ENCODE measurements around the gene MAPRE2.

The MAPRE2 gene

DNA sequence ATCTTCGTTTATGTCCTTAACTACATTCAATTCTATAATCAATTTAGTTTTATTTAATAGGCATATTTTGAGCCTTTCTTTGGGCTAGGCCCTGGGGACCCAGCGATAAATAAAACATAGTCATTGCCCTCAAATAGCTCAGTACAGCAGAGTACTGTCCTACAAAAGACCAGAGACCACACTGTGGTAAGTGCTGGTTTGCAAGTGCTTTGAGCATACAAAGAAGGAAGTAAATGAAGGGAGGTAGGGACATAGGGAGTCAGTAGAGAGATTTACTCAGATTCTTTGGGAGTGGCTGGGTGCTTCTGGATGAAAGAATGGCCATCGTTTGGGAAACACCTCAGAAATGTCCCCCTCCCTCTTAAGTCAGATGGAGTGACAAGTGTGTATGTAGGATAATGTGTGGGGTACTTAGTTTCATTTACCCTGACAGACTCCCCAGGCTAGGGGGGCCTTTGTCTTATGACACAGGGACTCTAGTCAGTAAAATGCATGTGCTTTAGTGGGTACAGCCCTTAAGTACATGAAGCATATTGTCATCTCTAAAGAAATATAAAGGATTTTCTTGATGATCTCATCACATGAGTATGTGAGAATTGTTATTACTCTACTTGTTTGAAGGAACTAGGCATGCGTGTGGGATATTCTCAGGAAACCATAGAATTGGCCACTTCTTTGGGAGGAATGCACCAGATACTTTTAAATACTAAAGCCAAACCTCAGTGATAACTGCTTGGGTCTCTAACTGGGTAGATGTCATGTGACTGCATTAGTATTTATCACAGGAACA is 35.1 kb downstream of the MAPRE2 start:
- H3K4me3 ChIP-seq (ENCODE audit: low read depth, low read length): no peak overlapping the region
- no peak for DNase-seq (ENCODE audit: low read depth)
- TF ChIP-seq, protein P1, sequence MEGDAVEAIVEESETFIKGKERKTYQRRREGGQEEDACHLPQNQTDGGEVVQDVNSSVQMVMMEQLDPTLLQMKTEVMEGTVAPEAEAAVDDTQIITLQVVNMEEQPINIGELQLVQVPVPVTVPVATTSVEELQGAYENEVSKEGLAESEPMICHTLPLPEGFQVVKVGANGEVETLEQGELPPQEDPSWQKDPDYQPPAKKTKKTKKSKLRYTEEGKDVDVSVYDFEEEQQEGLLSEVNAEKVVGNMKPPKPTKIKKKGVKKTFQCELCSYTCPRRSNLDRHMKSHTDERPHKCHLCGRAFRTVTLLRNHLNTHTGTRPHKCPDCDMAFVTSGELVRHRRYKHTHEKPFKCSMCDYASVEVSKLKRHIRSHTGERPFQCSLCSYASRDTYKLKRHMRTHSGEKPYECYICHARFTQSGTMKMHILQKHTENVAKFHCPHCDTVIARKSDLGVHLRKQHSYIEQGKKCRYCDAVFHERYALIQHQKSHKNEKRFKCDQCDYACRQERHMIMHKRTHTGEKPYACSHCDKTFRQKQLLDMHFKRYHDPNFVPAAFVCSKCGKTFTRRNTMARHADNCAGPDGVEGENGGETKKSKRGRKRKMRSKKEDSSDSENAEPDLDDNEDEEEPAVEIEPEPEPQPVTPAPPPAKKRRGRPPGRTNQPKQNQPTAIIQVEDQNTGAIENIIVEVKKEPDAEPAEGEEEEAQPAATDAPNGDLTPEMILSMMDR (IDR thresholded peaks at IDR 0.05; ENCODE audit: insufficient read depth, low read depth, low read length, missing control alignments): no peak

DNA sequence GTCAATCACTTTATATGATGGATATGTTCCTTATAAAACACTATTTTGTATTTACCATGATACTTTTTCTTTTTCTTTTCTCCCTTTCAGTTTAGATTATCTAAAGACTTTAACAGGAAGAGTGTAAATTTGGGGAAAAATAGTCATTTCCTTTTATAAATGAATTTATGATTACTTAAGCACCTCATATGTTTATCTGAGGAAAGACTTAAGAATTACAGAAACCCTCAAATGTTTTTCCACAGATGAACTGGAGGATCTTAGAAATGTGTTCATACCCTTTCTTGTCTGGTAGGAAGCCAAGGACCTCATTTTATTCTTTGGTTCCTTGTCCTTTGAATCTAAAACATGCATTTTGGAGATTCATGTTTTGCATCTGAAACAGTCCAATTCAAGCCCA is 36.7 kb downstream of the MAPRE2 start:
- no peak overlapping the region for H3K4me3 ChIP-seq (ENCODE audit: low read depth, low read length)
- TF ChIP-seq, protein P1 (IDR thresholded peaks at IDR 0.05; ENCODE audit: insufficient read depth, low read depth, low read length, missing control alignments): no peak
- DNase-seq (ENCODE audit: low read depth): no peak

- no peak overlapping the region for H3K4me3 ChIP-seq (ENCODE audit: low read depth, low read length)
- DNase-seq (ENCODE audit: low read depth): no peak
- TF ChIP-seq, protein P1 (IDR thresholded peaks at IDR 0.05; ENCODE audit: insufficient read depth, low read depth, low read length, missing control alignments): no peak
Observed at GRCh38 chr18:35080058-35080457, 38.8 kb downstream of the MAPRE2 start.

GRCh38 chr18:35083174-35083712 is 42.0 kb downstream of the MAPRE2 start:
- TF ChIP-seq, protein P1 (IDR thresholded peaks at IDR 0.05; ENCODE audit: insufficient read depth, low read depth, low read length, missing control alignments): no peak
- DNase-seq (ENCODE audit: low read depth): no peak
- H3K4me3 ChIP-seq (ENCODE audit: low read depth, low read length): no peak overlapping the region

GRCh38 chr18:35084494-35085449 is 43.6 kb downstream of the MAPRE2 start:
- TF ChIP-seq, protein P1 (IDR thresholded peaks at IDR 0.05; ENCODE audit: insufficient read depth, low read depth, low read length, missing control alignments): no peak
- no peak overlapping the region for H3K4me3 ChIP-seq (ENCODE audit: low read depth, low read length)
- no peak for DNase-seq (ENCODE audit: low read depth)

- no peak overlapping the region for H3K4me3 ChIP-seq (ENCODE audit: low read depth, low read length)
- DNase-seq (ENCODE audit: low read depth): no peak
- TF ChIP-seq, protein P1 (IDR thresholded peaks at IDR 0.05; ENCODE audit: insufficient read depth, low read depth, low read length, missing control alignments): no peak
Observed at GRCh38 chr18:35085450-35086380, 44.5 kb downstream of the MAPRE2 start.

Data from GM12865 (cell line).